HCT116 (cell line): ENCODE results near the gene ZFX. TPM values are rescaled to one million over a fixed set of nuclear protein-coding genes. Genes with fewer than 3 reads are reported as not detected.

Experiments
- ATAC-seq: fragments of 200-7000 bp; cut with Tn5 transposase; 2 replicates; pipeline ENCODE4 v1.9.1; 2020; ENCODE audit warnings: mild to moderate bottlenecking, moderate library complexity
- BruUV-seq: library from RNA; stranded (reverse); fragments of 400-500 nt; replicated peaks from 2 replicates; lab custom pipeline; 2021; lab: Mats Ljungman, UMichigan
- CTCF ChIA-PET: fragments of 300-600 bp; sonication (Branson Sonifier 250); formaldehyde crosslinking; loops from one replicate; lab custom pipeline; 2021; ENCODE audit warnings: antibody characterized with exemption; lab: Charles Lee
- POLR2A ChIA-PET: fragments of 300-600, 350-600 bp; sonication (Branson Sonifier 250); formaldehyde crosslinking; loops from one replicate; lab custom pipeline; 2021; ENCODE audit warnings: antibody characterized with exemption; lab: Charles Lee
- RAD21 ChIA-PET, 2 experiments: fragments of 300-600 bp; sonication (Branson Sonifier 250); formaldehyde crosslinking; loops; one replicate each; lab custom pipeline; 2023; ENCODE audit warnings: low total read pairs in 2 of 2; ENCODE audit not compliant: uncharacterized antibody in 2 of 2, unreplicated experiment in 2 of 2, low non-redundant PET in 1 of 2; lab: Charles Lee
- DNase-seq: peaks from one replicate; pipeline ENCODE4 v3.0.0-alpha.2; 2010; ENCODE audit warnings: low read depth, low spot score
- H2AFZ ChIP-seq: fragments of 200-600 bp; shearing (Covaris generic), sonication (generic); 2 replicates; pipeline ENCODE4 v1.6.1; 2017; ENCODE audit warnings: low read depth, mixed run types, mixed read lengths, antibody characterized with exemption, low read length; ENCODE audit not compliant: poor library complexity, severe bottlenecking
- H3K27ac ChIP-seq: 2 replicates; pipeline ENCODE4 v1.5.1; 2012; ENCODE audit warnings: low read depth, low read length
- H3K27me3 ChIP-seq: fragments of 200-600 bp; sonication (generic); 2 replicates; pipeline ENCODE4 v1.6.1; 2016; ENCODE audit warnings: mixed run types, low read length, mixed read lengths; ENCODE audit not compliant: insufficient read depth
- H3K36me3 ChIP-seq, 2 experiments: fragments of 200-500 bp in 1 of 2; fragments of 200-600 bp in 1 of 2; sonication (Bioruptor generic) in 1 of 2; sonication (generic) in 1 of 2; 2 replicates each; pipeline versions ENCODE4 v1.5.1 to v1.6.1; 2014 to 2016; ENCODE audit warnings: low read length in 2 of 2, inconsistent platforms in 1 of 2, mixed read lengths in 1 of 2, mixed run types in 1 of 2; ENCODE audit not compliant: insufficient read depth in 2 of 2, control insufficient read depth in 1 of 2
- H3K4me1 ChIP-seq, 2 experiments: fragments of 200-600 bp in 1 of 2; sonication (generic) in 1 of 2; 2 replicates each; pipeline versions ENCODE4 v1.5.1 to v1.6.1; 2012 to 2017; ENCODE audit warnings: low read length in 2 of 2, inconsistent platforms in 1 of 2, mild to moderate bottlenecking in 1 of 2, mixed read lengths in 1 of 2, mixed run types in 1 of 2, moderate library complexity in 1 of 2; ENCODE audit not compliant: insufficient read depth in 2 of 2, control insufficient read depth in 1 of 2
- H3K4me2 ChIP-seq: fragments of 200-600 bp; sonication (generic); 2 replicates; pipeline ENCODE4 v1.6.1; 2017; ENCODE audit warnings: mixed run types, low read length, mixed read lengths
- H3K4me3 ChIP-seq, 2 experiments: fragments of 200-600 bp in 1 of 2; sonication (generic) in 1 of 2; replicated peaks in 1 of 2; 2 replicates each; pipeline ENCODE4 v1.5.1; 2011 to 2016; ENCODE audit warnings: low read length in 2 of 2, control low read depth in 1 of 2, low read depth in 1 of 2, mild to moderate bottlenecking in 1 of 2, mixed read lengths in 1 of 2, mixed run types in 1 of 2
- H3K79me2 ChIP-seq: fragments of 200-600 bp; sonication (generic); 2 replicates; pipeline ENCODE4 v1.6.1; 2017; ENCODE audit warnings: mild to moderate bottlenecking, mixed run types, low read length, moderate library complexity, mixed read lengths; ENCODE audit not compliant: insufficient read depth
- H3K9ac ChIP-seq: fragments of 200-600 bp; sonication (generic); 2 replicates; pipeline ENCODE4 v1.6.1; 2016; ENCODE audit warnings: low read length, mixed read lengths
- H3K9me2 ChIP-seq: fragments of 200-600 bp; sonication (generic), shearing (Covaris generic); 2 replicates; pipeline ENCODE4 v1.6.1; 2017; ENCODE audit warnings: mixed run types, mild to moderate bottlenecking, moderate library complexity; ENCODE audit not compliant: insufficient read depth
- H3K9me3 ChIP-seq, 2 experiments: fragments of 200-500 bp in 1 of 2; fragments of 200-600 bp in 1 of 2; sonication (Bioruptor generic) in 1 of 2; sonication (generic) in 1 of 2; 2 replicates each; pipeline ENCODE4 v1.6.1; 2014 to 2017; ENCODE audit warnings: low read length in 2 of 2, mixed read lengths in 2 of 2, inconsistent platforms in 1 of 2, low read depth in 1 of 2, mild to moderate bottlenecking in 1 of 2, mixed run types in 1 of 2, moderate library complexity in 1 of 2; ENCODE audit not compliant: control insufficient read depth in 1 of 2, insufficient read depth in 1 of 2
- H4K20me1 ChIP-seq: fragments of 200-600 bp; sonication (generic), shearing (Covaris generic); 2 replicates; pipeline ENCODE4 v1.6.1; 2017; ENCODE audit warnings: mixed run types, mild to moderate bottlenecking, moderate library complexity; ENCODE audit not compliant: insufficient read depth
- ELF1 ChIP-seq: IDR thresholded peaks from 2 replicates; pipeline ENCODE4 v1.6.1; 2012; ENCODE audit warnings: low read depth, borderline replicate concordance
- EZH2 ChIP-seq: fragments of 200-600 bp; sonication (generic); IDR thresholded peaks from 2 replicates; pipeline ENCODE4 v1.6.1; 2017; ENCODE audit warnings: antibody characterized with exemption, mixed run types
- POLR2A ChIP-seq: IDR thresholded peaks from 2 replicates; pipeline ENCODE4 v1.7.0; 2011; ENCODE audit warnings: borderline replicate concordance; ENCODE audit not compliant: insufficient read depth, insufficient read length; ENCODE audit errors: extremely low read depth
- POLR2AphosphoS5 ChIP-seq: IDR thresholded peaks from 2 replicates; pipeline ENCODE4 v1.6.1; 2011; ENCODE audit warnings: mild to moderate bottlenecking, low read depth, low read length, moderate library complexity
- SP1 ChIP-seq: IDR thresholded peaks from 2 replicates; pipeline ENCODE4 v1.6.1; 2012; ENCODE audit warnings: low read depth
- YY1 ChIP-seq: IDR thresholded peaks from 2 replicates; pipeline ENCODE4 v1.6.1; 2011; ENCODE audit warnings: low read length, low read depth, moderate library complexity, mild to moderate bottlenecking; ENCODE audit not compliant: insufficient replicate concordance; ENCODE audit errors: extremely low read depth
- ZNF274 ChIP-seq: fragments of 200-500 bp; sonication (Bioruptor generic); IDR thresholded peaks from 2 replicates; pipeline ENCODE4 v1.6.1; 2014; ENCODE audit warnings: mild to moderate bottlenecking, low read depth, low read length, inconsistent platforms
- intact Hi-C: fragments of 100-400 bp; cut with micrococcal nuclease; formaldehyde crosslinking; loops from 2 replicates; pipeline ENCODE4 v1.10.0; 2022
- total RNA-seq: library from RNA; stranded (reverse); gene quantifications from one replicate; pipeline ENCODE4 v1.2.1, GENCODE V29; 2021; ENCODE audit not compliant: unreplicated experiment
- TF ChIP-seq, protein P1 (sequence below): IDR thresholded peaks from 2 replicates; pipeline ENCODE4 v1.6.1; 2012
- TF ChIP-seq, protein P2 (sequence below), 3 experiments: fragments of 200-600 bp in 1 of 3; sonication (generic) in 1 of 3; IDR thresholded peaks in 2 of 3; conservative IDR thresholded peaks in 1 of 3; 2 replicates each; pipeline ENCODE4 v1.5.1; 2012 to 2017; ENCODE audit warnings: low read depth in 2 of 3, low read length in 2 of 3, antibody characterized with exemption in 1 of 3, borderline replicate concordance in 1 of 3, control low read depth in 1 of 3, mild to moderate bottlenecking in 1 of 3, mixed read lengths in 1 of 3, mixed run types in 1 of 3, moderate library complexity in 1 of 3; ENCODE audit not compliant: insufficient read depth in 1 of 3
- TF ChIP-seq, protein P3 (sequence below): IDR thresholded peaks from 2 replicates; pipeline ENCODE4 v1.6.1; 2011; ENCODE audit warnings: mild to moderate bottlenecking, low read length, moderate library complexity; ENCODE audit not compliant: insufficient replicate concordance; ENCODE audit errors: extremely low read depth
- TF ChIP-seq, protein P4 (sequence below): IDR thresholded peaks from 2 replicates; pipeline ENCODE4 v1.6.1; 2012; ENCODE audit warnings: low read depth

The ZFX gene
- total RNA-seq, 1 experiment from 2014 or later, result 28.1 TPM

DNA sequence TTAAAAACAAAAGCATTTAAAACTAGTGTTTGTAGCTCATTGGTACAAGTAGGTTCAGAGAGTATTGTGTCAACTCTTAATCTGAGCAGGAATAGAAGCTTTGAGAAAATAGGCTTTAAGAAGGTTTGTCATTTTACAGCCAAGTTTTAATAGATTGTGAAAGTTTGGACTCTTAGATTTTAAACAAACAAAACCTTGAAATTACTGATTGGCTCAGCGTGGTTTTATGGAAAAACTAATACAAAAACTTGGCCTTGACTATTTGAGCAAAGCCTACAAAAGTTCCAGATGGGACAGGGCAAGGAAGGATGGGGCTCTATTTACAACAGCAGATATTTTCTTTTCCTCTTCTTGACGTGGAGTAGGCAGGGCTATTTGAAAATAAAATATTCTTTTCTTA, 16.5 kb downstream of the ZFX start:
- DNase-seq (no peak), ATAC-seq (no peak)
- H3K9me3 ChIP-seq, result no peaks in the 10 kb centered on the region
- H4K20me1 ChIP-seq, result no peaks in the 10 kb centered on the region
- intact Hi-C loops, result no loop called here
- H3K27me3 ChIP-seq, result no peaks in the 10 kb centered on the region
- H2AFZ ChIP-seq, result no peak overlapping the region
- no peaks in the 10 kb centered on the region for H3K4me1 ChIP-seq
- ChIA-PET CTCF (interaction anchor here (0.6 kb wide), 1 partner anchor 81 kb away, joined by 4 read pairs; no protein-coding TSS in a partner anchor), RAD21 (no interaction called here), POLR2A (no interaction called here)
- H3K36me3 ChIP-seq, result no peaks in the 10 kb centered on the region
- H3K4me3 ChIP-seq, result no peak overlapping the region
- TF ChIP-seq ELF1, result no peak
- TF ChIP-seq, protein P1, sequence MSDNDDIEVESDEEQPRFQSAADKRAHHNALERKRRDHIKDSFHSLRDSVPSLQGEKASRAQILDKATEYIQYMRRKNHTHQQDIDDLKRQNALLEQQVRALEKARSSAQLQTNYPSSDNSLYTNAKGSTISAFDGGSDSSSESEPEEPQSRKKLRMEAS, result no peak
- no peak for TF ChIP-seq POLR2AphosphoS5
- no peak for TF ChIP-seq ZNF274
- TF ChIP-seq, all 23 proteins: peak for 0
- Histone ChIP-seq H3K4me2 (no peak overlapping the region), H3K27ac (no peak overlapping the region), H3K9ac (no peak overlapping the region), H3K79me2 (peaks cover 92% of the 10 kb centered on the region), H3K9me2 (no peaks in the 10 kb centered on the region)
- BruUV-seq, result no TSS peak

DNA sequence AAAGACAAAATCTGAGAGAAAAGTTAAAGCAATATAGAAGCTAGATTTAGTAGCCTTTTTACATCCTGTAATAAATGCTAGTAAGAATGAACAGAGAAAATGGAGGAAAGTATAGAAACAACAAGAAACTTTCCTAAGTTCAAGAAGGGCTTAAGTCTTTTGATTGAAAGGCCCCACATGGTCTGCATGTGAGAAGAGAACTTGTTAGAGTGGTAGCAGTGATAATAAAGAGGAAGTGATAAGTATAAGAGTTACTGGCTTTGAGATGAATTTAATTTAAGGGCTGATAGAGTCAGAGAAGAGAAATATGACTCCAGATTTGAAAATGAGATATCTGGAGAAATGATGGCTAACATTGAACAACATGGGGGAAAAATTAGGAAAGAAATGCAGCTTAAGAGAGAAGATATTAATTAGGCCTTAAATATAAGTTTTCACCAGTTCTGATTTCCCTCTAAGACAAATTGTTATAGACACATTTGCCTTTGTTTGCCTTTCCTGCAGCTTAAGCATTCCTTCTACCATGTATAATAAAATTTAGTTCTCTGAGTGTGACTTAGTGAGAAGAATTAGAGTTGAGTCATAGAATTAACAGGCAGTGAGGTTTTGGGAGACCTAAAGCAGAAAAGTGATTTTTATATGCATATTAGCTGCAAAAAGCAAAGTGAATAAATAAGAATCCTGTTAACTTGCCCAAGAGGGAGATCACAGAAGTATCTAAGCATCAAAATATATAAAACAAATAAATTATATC, 18.4 kb downstream of the ZFX start:
- H3K36me3 ChIP-seq, result peaks cover 0 to 4% of the 10 kb centered on the region in 2 experiments; a peak in 1 of 4 replicates
- DNase-seq, result no peak
- no peaks in the 10 kb centered on the region for H3K9me3 ChIP-seq
- H3K9ac ChIP-seq, result no peak overlapping the region
- H3K4me1 ChIP-seq, result no peaks in the 10 kb centered on the region
- no peaks in the 10 kb centered on the region for H3K27me3 ChIP-seq
- no peak for ATAC-seq
- H3K79me2 ChIP-seq, result peaks cover 90% of the 10 kb centered on the region
- H3K9me2 ChIP-seq, result no peaks in the 10 kb centered on the region
- H2AFZ ChIP-seq, result no peak overlapping the region
- no TSS peak for BruUV-seq
- H3K27ac ChIP-seq, result no peak overlapping the region
- H3K4me3 ChIP-seq, result no peak overlapping the region
- no peaks in the 10 kb centered on the region for H4K20me1 ChIP-seq
- intact Hi-C loops, result no loop called here
- H3K4me2 ChIP-seq, result no peak overlapping the region
- POLR2A ChIA-PET, result no interaction called here
- RAD21 ChIA-PET, result no interaction called here
- CTCF ChIA-PET, result no interaction called here
- TF ChIP-seq, protein P2, sequence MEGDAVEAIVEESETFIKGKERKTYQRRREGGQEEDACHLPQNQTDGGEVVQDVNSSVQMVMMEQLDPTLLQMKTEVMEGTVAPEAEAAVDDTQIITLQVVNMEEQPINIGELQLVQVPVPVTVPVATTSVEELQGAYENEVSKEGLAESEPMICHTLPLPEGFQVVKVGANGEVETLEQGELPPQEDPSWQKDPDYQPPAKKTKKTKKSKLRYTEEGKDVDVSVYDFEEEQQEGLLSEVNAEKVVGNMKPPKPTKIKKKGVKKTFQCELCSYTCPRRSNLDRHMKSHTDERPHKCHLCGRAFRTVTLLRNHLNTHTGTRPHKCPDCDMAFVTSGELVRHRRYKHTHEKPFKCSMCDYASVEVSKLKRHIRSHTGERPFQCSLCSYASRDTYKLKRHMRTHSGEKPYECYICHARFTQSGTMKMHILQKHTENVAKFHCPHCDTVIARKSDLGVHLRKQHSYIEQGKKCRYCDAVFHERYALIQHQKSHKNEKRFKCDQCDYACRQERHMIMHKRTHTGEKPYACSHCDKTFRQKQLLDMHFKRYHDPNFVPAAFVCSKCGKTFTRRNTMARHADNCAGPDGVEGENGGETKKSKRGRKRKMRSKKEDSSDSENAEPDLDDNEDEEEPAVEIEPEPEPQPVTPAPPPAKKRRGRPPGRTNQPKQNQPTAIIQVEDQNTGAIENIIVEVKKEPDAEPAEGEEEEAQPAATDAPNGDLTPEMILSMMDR (IDR thresholded peaks at IDR 0.05 in 2 of 3, conservative IDR thresholded peaks at IDR 0.05 in 1 of 3; ENCODE audit: borderline replicate concordance in 1 of 3, insufficient read depth in 1 of 3, low read depth in 2 of 3, low read length in 2 of 3), result no peak
- TF ChIP-seq POLR2A (no peak), EZH2 (no peak), SP1 (no peak), YY1 (no peak)
- TF ChIP-seq, protein P3, sequence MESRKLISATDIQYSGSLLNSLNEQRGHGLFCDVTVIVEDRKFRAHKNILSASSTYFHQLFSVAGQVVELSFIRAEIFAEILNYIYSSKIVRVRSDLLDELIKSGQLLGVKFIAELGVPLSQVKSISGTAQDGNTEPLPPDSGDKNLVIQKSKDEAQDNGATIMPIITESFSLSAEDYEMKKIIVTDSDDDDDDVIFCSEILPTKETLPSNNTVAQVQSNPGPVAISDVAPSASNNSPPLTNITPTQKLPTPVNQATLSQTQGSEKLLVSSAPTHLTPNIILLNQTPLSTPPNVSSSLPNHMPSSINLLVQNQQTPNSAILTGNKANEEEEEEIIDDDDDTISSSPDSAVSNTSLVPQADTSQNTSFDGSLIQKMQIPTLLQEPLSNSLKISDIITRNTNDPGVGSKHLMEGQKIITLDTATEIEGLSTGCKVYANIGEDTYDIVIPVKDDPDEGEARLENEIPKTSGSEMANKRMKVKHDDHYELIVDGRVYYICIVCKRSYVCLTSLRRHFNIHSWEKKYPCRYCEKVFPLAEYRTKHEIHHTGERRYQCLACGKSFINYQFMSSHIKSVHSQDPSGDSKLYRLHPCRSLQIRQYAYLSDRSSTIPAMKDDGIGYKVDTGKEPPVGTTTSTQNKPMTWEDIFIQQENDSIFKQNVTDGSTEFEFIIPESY, result no peak
- TF ChIP-seq, protein P4, sequence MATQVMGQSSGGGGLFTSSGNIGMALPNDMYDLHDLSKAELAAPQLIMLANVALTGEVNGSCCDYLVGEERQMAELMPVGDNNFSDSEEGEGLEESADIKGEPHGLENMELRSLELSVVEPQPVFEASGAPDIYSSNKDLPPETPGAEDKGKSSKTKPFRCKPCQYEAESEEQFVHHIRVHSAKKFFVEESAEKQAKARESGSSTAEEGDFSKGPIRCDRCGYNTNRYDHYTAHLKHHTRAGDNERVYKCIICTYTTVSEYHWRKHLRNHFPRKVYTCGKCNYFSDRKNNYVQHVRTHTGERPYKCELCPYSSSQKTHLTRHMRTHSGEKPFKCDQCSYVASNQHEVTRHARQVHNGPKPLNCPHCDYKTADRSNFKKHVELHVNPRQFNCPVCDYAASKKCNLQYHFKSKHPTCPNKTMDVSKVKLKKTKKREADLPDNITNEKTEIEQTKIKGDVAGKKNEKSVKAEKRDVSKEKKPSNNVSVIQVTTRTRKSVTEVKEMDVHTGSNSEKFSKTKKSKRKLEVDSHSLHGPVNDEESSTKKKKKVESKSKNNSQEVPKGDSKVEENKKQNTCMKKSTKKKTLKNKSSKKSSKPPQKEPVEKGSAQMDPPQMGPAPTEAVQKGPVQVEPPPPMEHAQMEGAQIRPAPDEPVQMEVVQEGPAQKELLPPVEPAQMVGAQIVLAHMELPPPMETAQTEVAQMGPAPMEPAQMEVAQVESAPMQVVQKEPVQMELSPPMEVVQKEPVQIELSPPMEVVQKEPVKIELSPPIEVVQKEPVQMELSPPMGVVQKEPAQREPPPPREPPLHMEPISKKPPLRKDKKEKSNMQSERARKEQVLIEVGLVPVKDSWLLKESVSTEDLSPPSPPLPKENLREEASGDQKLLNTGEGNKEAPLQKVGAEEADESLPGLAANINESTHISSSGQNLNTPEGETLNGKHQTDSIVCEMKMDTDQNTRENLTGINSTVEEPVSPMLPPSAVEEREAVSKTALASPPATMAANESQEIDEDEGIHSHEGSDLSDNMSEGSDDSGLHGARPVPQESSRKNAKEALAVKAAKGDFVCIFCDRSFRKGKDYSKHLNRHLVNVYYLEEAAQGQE, result no peak
